Measurements from ENCODE around the gene AGTR2. TPM values are rescaled to one million over a fixed set of nuclear protein-coding genes. Genes with fewer than 3 reads are reported as not detected.
A peak's percentile ranks its signal among the peaks of the same experiment; 100 is the strongest.

AGTR2 gene
- total and polyA plus RNA-seq, 2 of the 4 experiments (the other 2 are of a cell fraction): not detected

GRCh38 chrX:116198235-116198634 lies 27.7 kb downstream of the AGTR2 start:
- no peak for ATAC-seq (ENCODE audit: low read depth)
- no peak overlapping the region for H2BK20ac ChIP-seq (ENCODE audit: low read depth, low read length)
- intact Hi-C loops (cut with micrococcal nuclease) (no loop called here), dilution Hi-C loops (cut with HindIII; ENCODE audit: low sequenced_read_pairs, unreplicated experiment) (no loop called here), in situ Hi-C loops (cut with MboI; ENCODE audit: low sequenced_read_pairs) (no loop called here)
- WGBS, 2 experiments (ENCODE audit: extremely low coverage in 2 of 2, insufficient read length in 1 of 2): no CpG with 5 or more reads among the region's 3 CpGs
- no peak overlapping the region for H3K4ac ChIP-seq (ENCODE audit: low read depth, low read length)
- CTCF ChIA-PET: no interaction called here
- H3K79me1 ChIP-seq (ENCODE audit: low read depth in 1 of 2, low read length in 2 of 2): no peaks in the 10 kb centered on the region
- no peak overlapping the region for H3K9ac ChIP-seq (ENCODE audit: low read depth, low read length)
- no TSS peak for BruUV-seq (replicated peaks)
- no peak overlapping the region for H2BK15ac ChIP-seq (ENCODE audit: low read depth, low read length)
- no peak overlapping the region for H3K56ac ChIP-seq (ENCODE audit: extremely low read depth, insufficient read depth, low read length)
- no peak overlapping the region for H3K14ac ChIP-seq (replicated peaks; ENCODE audit: low read depth, low read length)
- H3K18ac ChIP-seq (ENCODE audit: low read depth, low read length): no peak overlapping the region
- H2AK5ac ChIP-seq (ENCODE audit: low read depth, low read length): no peak overlapping the region
- H3K4me1 ChIP-seq (ENCODE audit: control insufficient read depth, insufficient read depth, low read length): no peaks in the 10 kb centered on the region
- H2BK120ac ChIP-seq (ENCODE audit: low read depth, low read length): no peak overlapping the region
- POLR2A ChIA-PET (ENCODE audit: unreplicated experiment): no interaction called here
- H4K91ac ChIP-seq (ENCODE audit: insufficient read depth, low read depth, low read length): no peak overlapping the region
- H3K36me3 ChIP-seq (ENCODE audit: control insufficient read depth, insufficient read depth, low read length): no peaks in the 10 kb centered on the region
- H3K9me1 ChIP-seq (ENCODE audit: insufficient read depth, low read length): no peaks in the 10 kb centered on the region
- no peak overlapping the region for H4K8ac ChIP-seq (ENCODE audit: low read depth in 2 of 2, low read length in 2 of 2)
- no peak overlapping the region for H3K23ac ChIP-seq (ENCODE audit: low read depth, low read length)
- H2AFZ ChIP-seq (replicated peaks; ENCODE audit: low read length, poor library complexity): no peak overlapping the region
- TF ChIP-seq MAFK (IDR thresholded peaks at IDR 0.05; ENCODE audit: low read depth, low read length) (0 out of 2 replicates have a peak, but pooled peaks have one; percentile 9), BHLHE40 (IDR thresholded peaks at IDR 0.05; ENCODE audit: low read depth, low read length) (no peak)
- H4K5ac ChIP-seq (ENCODE audit: low read depth, low read length): no peak overlapping the region
- no peak for DNase-seq
- H2AK9ac ChIP-seq (replicated peaks; ENCODE audit: low read depth, low read length, poor library complexity): no peak overlapping the region
- H3K27ac ChIP-seq (ENCODE audit: insufficient read depth, low read length): no peak overlapping the region
- H4K20me1 ChIP-seq (ENCODE audit: insufficient read depth, low read length): no peaks in the 10 kb centered on the region
- H2BK5ac ChIP-seq (ENCODE audit: low read depth, low read length, poor library complexity, severe bottlenecking): no peak overlapping the region
- H3K27me3 ChIP-seq (ENCODE audit: control insufficient read depth, insufficient read depth, low read length): no peaks in the 10 kb centered on the region
- no peak overlapping the region for H3K4me3 ChIP-seq (ENCODE audit: insufficient read depth, low read depth, low read length)
- H3K4me2 ChIP-seq (ENCODE audit: low read depth, low read length): no peak overlapping the region
- H3K9me3 ChIP-seq (ENCODE audit: control insufficient read depth, insufficient read depth, low read length): no peaks in the 10 kb centered on the region
